Right lobe of liver (tissue), 4 donors: ENCODE measurements around the gene ADAMTS19.

Source experiments
- CTCF ChIP-seq, 4 donors: fragments of 200-600 bp in 3 of 4; fragments of 450-650 bp in 1 of 4; IDR thresholded peaks; one replicate each; pipeline versions ENCODE4 v1.5.1 to v1.8.0; 2016 to 2022; ENCODE audit warnings: antibody characterized with exemption in 4 of 4, mild to moderate bottlenecking in 2 of 4
- POLR2A ChIP-seq: fragments of 450-650 bp; IDR thresholded peaks from one replicate; pipeline ENCODE4 v1.6.1; 2017; ENCODE audit warnings: antibody characterized with exemption, mild to moderate bottlenecking
- donor health status: DM: no; HTN: no; CAD: no.
- donor health status: DM: no; HTN: no; CAD: no.
- donor health status: DM: no; HTN: yes; CAD: no.

- TF ChIP-seq CTCF (IDR thresholded peaks at IDR 0.05) (no peak), POLR2A (no peak)
These were observed 685 bp upstream of the ADAMTS19 start for GRCh38 chr5:129459450-129459776.
